GM18520 (cell line): ENCODE measurements around the gene UBE2I.

Experiments used
- ATAC-seq: cut with Tn5 transposase; IDR thresholded peaks from one replicate; pipeline ENCODE4 v1.9.1; 2021; ENCODE audit not compliant: unreplicated experiment

The UBE2I gene

GRCh38 chr16:1312467-1312816, 3.0 kb downstream of the UBE2I start:
- no peak for ATAC-seq

GRCh38 chr16:1312903-1313302, 3.5 kb downstream of the UBE2I start:
- no peak for ATAC-seq

- ATAC-seq = no peak
Observed at GRCh38 chr16:1313721-1314369, 4.4 kb downstream of the UBE2I start.

GRCh38 chr16:1314399-1315068, 5.1 kb downstream of the UBE2I start:
- no peak for ATAC-seq

- no peak for ATAC-seq
Observed at GRCh38 chr16:1315081-1316032, 5.9 kb downstream of the UBE2I start.

- no peak for ATAC-seq
Observed at GRCh38 chr16:1316033-1316405, 6.6 kb downstream of the UBE2I start.

- no peak for ATAC-seq
Observed at GRCh38 chr16:1317479-1318267, 8.2 kb downstream of the UBE2I start.

- no peak for ATAC-seq
Observed at GRCh38 chr16:1318268-1318545, 8.8 kb downstream of the UBE2I start.

- no peak for ATAC-seq
Observed at GRCh38 chr16:1319041-1319440, 9.6 kb downstream of the UBE2I start.

GRCh38 chr16:1320097-1320496, 10.7 kb downstream of the UBE2I start:
- ATAC-seq = no peak

- no peak for ATAC-seq
Observed at GRCh38 chr16:1320658-1321240, 11.3 kb downstream of the UBE2I start.

- ATAC-seq = no peak
Observed at GRCh38 chr16:1322407-1322806, 13.0 kb downstream of the UBE2I start.

- ATAC-seq = no peak
Observed at GRCh38 chr16:1323296-1324239, 14.1 kb downstream of the UBE2I start.

GRCh38 chr16:1324286-1324826, 14.9 kb downstream of the UBE2I start:
- ATAC-seq = no peak

GRCh38 chr16:1325261-1325660, 15.8 kb downstream of the UBE2I start:
- no peak for ATAC-seq

GRCh38 chr16:1325673-1326371, 16.4 kb downstream of the UBE2I start:
- no peak for ATAC-seq

- no peak for ATAC-seq
Observed at GRCh38 chr16:1326391-1326790, 17.0 kb downstream of the UBE2I start.

- ATAC-seq = no peak
Observed at GRCh38 chr16:1326946-1327618, 17.6 kb downstream of the UBE2I start.

- ATAC-seq = no peak
Observed at GRCh38 chr16:1327619-1327947, 18.1 kb downstream of the UBE2I start.
